K562 (cell line): ENCODE results near the gene PPP1R12B. TPM values are rescaled to one million over a fixed set of nuclear protein-coding genes. Genes with fewer than 3 reads are reported as not detected.

Experiments used
- ATAC-seq: fragments of 200-7000 bp; cut with Tn5 transposase; 3 replicates; pipeline ENCODE4 v1.9.1; 2020; ENCODE audit warnings: moderate library complexity
- BruUV-seq: library from RNA; stranded (reverse); fragments of 400-500 nt; replicated peaks from 2 replicates; lab custom pipeline; 2021; lab: Mats Ljungman, UMichigan
- CTCF ChIA-PET: fragments of 300-600 bp; formaldehyde crosslinking; extraction: SDS; loops from one replicate; lab custom pipeline; 2021; ENCODE audit warnings: low intra/inter-chr PET ratio; lab: Yijun Ruan, JAX
- POLR2A ChIA-PET: fragments of 300-600, 350-650 bp; sonication (Branson Sonifier 250); formaldehyde crosslinking; extraction: SDS; loops from one replicate; lab custom pipeline; 2021; ENCODE audit warnings: antibody characterized with exemption, inconsistent platforms; lab: Yijun Ruan, JAX
- DNase-seq, 4 experiments: peaks; one replicate each; pipeline versions ENCODE4 v3.0.0 to v3.0.0-alpha.2; 2011 to 2018; ENCODE audit warnings: low spot score in 3 of 4, mixed read lengths in 3 of 4; ENCODE audit errors: extremely low read depth in 1 of 4
- FAIRE-seq: peaks from 2 replicates; lab custom pipeline; 2011; peaks lifted over from hg19 to GRCh38; lab: Jason Lieb, UNC
- H2AFZ ChIP-seq: 2 replicates; pipeline ENCODE4 v1.6.0; 2011; ENCODE audit warnings: low read depth, low read length, control low read depth, inconsistent platforms
- H3K27ac ChIP-seq: fragments of 200-600 bp; 3 replicates; pipeline ENCODE4 v1.8.0; 2011; ENCODE audit warnings: low read depth, mild to moderate bottlenecking, control low read depth, inconsistent platforms, low read length, moderate library complexity, mixed read lengths; ENCODE audit errors: extremely low read depth
- H3K27me3 ChIP-seq, 2 experiments: fragments of 300-600 bp in 1 of 2; 2 replicates in 1 of 2; 3 replicates in 1 of 2; pipeline versions ENCODE4 v1.6.0 to v1.8.0; 2011; ENCODE audit warnings: inconsistent platforms in 2 of 2, low read length in 2 of 2, mild to moderate bottlenecking in 1 of 2, mixed read lengths in 1 of 2, moderate library complexity in 1 of 2; ENCODE audit not compliant: control insufficient read depth in 2 of 2, insufficient read depth in 2 of 2
- H3K36me3 ChIP-seq: fragments of 300-600 bp; 3 replicates; pipeline ENCODE4 v1.8.0; 2011; ENCODE audit warnings: mild to moderate bottlenecking, low read length, inconsistent platforms; ENCODE audit not compliant: control insufficient read depth, insufficient read depth
- H3K4me1 ChIP-seq, 2 experiments: fragments of 200-600 bp in 1 of 2; replicated peaks in 1 of 2; 2 replicates in 1 of 2; 3 replicates in 1 of 2; pipeline versions ENCODE4 v1.5.1 to v1.8.0; 2011; ENCODE audit warnings: inconsistent platforms in 2 of 2, low read length in 2 of 2, mild to moderate bottlenecking in 1 of 2, mixed read lengths in 1 of 2, moderate library complexity in 1 of 2; ENCODE audit not compliant: control insufficient read depth in 2 of 2, insufficient read depth in 2 of 2
- H3K4me2 ChIP-seq: 2 replicates; pipeline ENCODE4 v1.6.1; 2011; ENCODE audit warnings: low read length, control low read depth, inconsistent platforms, mixed read lengths; ENCODE audit not compliant: insufficient read depth
- H3K4me3 ChIP-seq: fragments of 200-600 bp; sonication (generic), shearing (Covaris generic); 2 replicates; pipeline ENCODE4 v1.5.1; 2016; ENCODE audit warnings: control low read depth, inconsistent platforms
- H3K79me2 ChIP-seq: fragments of 200-600 bp; 3 replicates; pipeline ENCODE4 v1.8.0; 2011; ENCODE audit warnings: low read length, inconsistent platforms; ENCODE audit not compliant: control insufficient read depth, insufficient read depth
- H3K9ac ChIP-seq, 2 experiments: 2 replicates each; pipeline versions ENCODE4 v1.6.0 to v1.6.1; 2011; ENCODE audit warnings: low read depth in 2 of 2, low read length in 2 of 2, control low read depth in 1 of 2, inconsistent platforms in 1 of 2, mild to moderate bottlenecking in 1 of 2, mixed read lengths in 1 of 2; ENCODE audit not compliant: insufficient read depth in 1 of 2
- H3K9me1 ChIP-seq: one replicate; pipeline ENCODE4 v1.6.0; 2011; ENCODE audit warnings: inconsistent platforms, mild to moderate bottlenecking, low read length, moderate library complexity; ENCODE audit not compliant: control insufficient read depth, insufficient read depth
- H3K9me3 ChIP-seq: replicated peaks from 2 replicates; pipeline ENCODE4 v1.5.1; 2011; ENCODE audit warnings: low read depth, low read length, inconsistent platforms; ENCODE audit not compliant: control insufficient read depth, insufficient read depth
- H4K20me1 ChIP-seq: replicated peaks from 2 replicates; pipeline ENCODE4 v1.6.1; 2011; ENCODE audit warnings: low read length, inconsistent platforms, mixed read lengths; ENCODE audit not compliant: control insufficient read depth, insufficient read depth
- AFF4 ChIP-seq: sonication (generic); formaldehyde crosslinking; IDR thresholded peaks from 2 replicates; pipeline ENCODE4 v1.8.0; 2023; ENCODE audit warnings: mild to moderate bottlenecking, missing genetic modification reagents
- ARNT ChIP-seq, 2 experiments: fragments of 450-650 bp; IDR thresholded peaks; 2 replicates each; pipeline ENCODE4 v1.6.1; 2016; ENCODE audit warnings: mild to moderate bottlenecking in 1 of 2
- CEBPG ChIP-seq, 3 experiments: fragments of 200-800 bp in 1 of 3; sonication (Bioruptor generic) in 1 of 3; sonication (generic) in 1 of 3; formaldehyde crosslinking in 1 of 3; IDR thresholded peaks in 2 of 3; conservative IDR thresholded peaks in 1 of 3; 2 replicates each; pipeline versions ENCODE4 v1.6.1 to v1.8.0; 2016 to 2022; ENCODE audit warnings: missing compliant biosample characterization in 2 of 3, missing genetic modification characterization in 2 of 3, mild to moderate bottlenecking in 1 of 3, missing genetic modification reagents in 1 of 3
- CSDE1 ChIP-seq, 2 experiments: fragments of 450-650 bp; IDR thresholded peaks; 2 replicates each; pipeline ENCODE4 v1.6.1; 2016; ENCODE audit warnings: mild to moderate bottlenecking in 1 of 2
- DIDO1 ChIP-seq: fragments of 450-650 bp; IDR thresholded peaks from 2 replicates; pipeline ENCODE4 v1.6.1; 2016; ENCODE audit warnings: low read depth, missing biosample characterization, missing genetic modification characterization
- ERF ChIP-seq: fragments of 450-650 bp; formaldehyde crosslinking; IDR thresholded peaks from 2 replicates; pipeline ENCODE4 v1.4.0; 2020; ENCODE audit warnings: mild to moderate bottlenecking, mixed read lengths
- EZH2 ChIP-seq: IDR thresholded peaks from 2 replicates; pipeline ENCODE4 v1.6.1; 2012; ENCODE audit warnings: low read depth, mild to moderate bottlenecking, inconsistent platforms, low read length, borderline replicate concordance
- HMG20B ChIP-seq: fragments of 250-450 bp; sonication (Bioruptor Pico); IDR thresholded peaks from 2 replicates; pipeline ENCODE4 v1.5.0; 2021; ENCODE audit warnings: mild to moderate bottlenecking
- KHSRP ChIP-seq: fragments of 450-650 bp; IDR thresholded peaks from 2 replicates; pipeline ENCODE4 v1.6.1; 2017
- NFRKB ChIP-seq: fragments of 450-650 bp; IDR thresholded peaks from 2 replicates; pipeline ENCODE4 v1.6.1; 2016; ENCODE audit warnings: low read depth
- PHF20 ChIP-seq: fragments of 450-650 bp; IDR thresholded peaks from 2 replicates; pipeline ENCODE4 v1.6.1; 2018; ENCODE audit not compliant: partially characterized antibody
- POLR2A ChIP-seq: fragments of 450-650 bp; conservative IDR thresholded peaks from 2 replicates; pipeline ENCODE4 v1.6.1; 2016
- STAG1 ChIP-seq: sonication (generic); formaldehyde crosslinking; IDR thresholded peaks from 2 replicates; pipeline ENCODE4 v1.5.0; 2020; ENCODE audit warnings: missing genetic modification reagents, borderline replicate concordance
- STAT6 ChIP-seq: sonication (generic); formaldehyde crosslinking; IDR thresholded peaks from 2 replicates; pipeline ENCODE4 v1.8.1; 2023; ENCODE audit warnings: mild to moderate bottlenecking, missing genetic modification reagents
- THAP7 ChIP-seq: fragments of 250-450 bp; sonication (Bioruptor Pico); IDR thresholded peaks from 2 replicates; pipeline ENCODE4 v1.5.0; 2021
- WGBS: fragments of 100-300 bp; shearing (Covaris generic); methylation state at CpG from one replicate; pipeline ENCODE4 v1.1.6; 2016; ENCODE audit warnings: low coverage, mixed read lengths; ENCODE audit not compliant: insufficient coverage; ENCODE audit errors: missing lambda C conversion rate; 5-methylcytosine and 5-hydroxymethylcytosine counted together
- in situ Hi-C: fragments of 300-500 bp; cut with MboI; formaldehyde crosslinking; loops from 4 replicates; pipeline ENCODE4 v1.15.0; 2018; ENCODE audit warnings: inconsistent platforms, mixed read lengths
- intact Hi-C: fragments of 100-400 bp; cut with micrococcal nuclease; formaldehyde crosslinking; loops from 2 replicates; pipeline ENCODE4 v1.14.2; 2022
- polyA plus RNA-seq, 8 experiments: library from polyadenylated mRNA; depleted of rRNA in 4 of 8; stranded (reverse) in 5 of 8; unstranded in 3 of 8; fragments of >200 nt; fragmentation: Nextera tagmentation in 2 of 8; fragmentation: Illumina TruSeq in 1 of 8; extraction: Ambion mirVana in 2 of 8; extraction: Trizol in 1 of 8; gene quantifications; 2 replicates each; pipeline versions ENCODE4 v1.2.1 to v1.2.3, GENCODE V29; 2011 to 2014; ENCODE audit warnings: inconsistent platforms in 1 of 8, missing spikeins in 1 of 8
- total RNA-seq, 7 experiments: library from RNA; depleted of rRNA in 6 of 7; stranded (reverse); fragments of >200 nt in 6 of 7; fragmentation: Illumina TruSeq in 2 of 7; extraction: Trizol in 2 of 7; gene quantifications; 2 replicates each; pipeline versions ENCODE4 v1.2.1 to v1.2.3, GENCODE V29; 2011 to 2021; ENCODE audit warnings: low replicate concordance in 1 of 7

PPP1R12B gene
- total and polyA plus RNA-seq, 9 of the 15 experiments (the other 6 are each of a cell fraction or from before 2014, with no cell fraction given), result 0.73 to 16.9 (median 13.6) TPM

- no TSS peak for BruUV-seq
- Histone ChIP-seq H3K4me1 (peaks cover 0 to 2% of the 10 kb centered on the region in 2 experiments; a peak in 2 of 5 replicates), H3K27me3 (peaks cover 7 to 64% of the 10 kb centered on the region in 2 experiments; a peak in 4 of 5 replicates), H3K4me2 (no peak overlapping the region), H3K9ac (no peak overlapping the region), H3K9me1 (no peaks in the 10 kb centered on the region), H3K79me2 (no peaks in the 10 kb centered on the region), H2AFZ (no peak overlapping the region), H3K4me3 (no peak overlapping the region), H4K20me1 (peaks cover 4% of the 10 kb centered on the region), H3K27ac (no peak overlapping the region), H3K9me3 (no peaks in the 10 kb centered on the region), H3K36me3 (no peaks in the 10 kb centered on the region)
- in situ Hi-C loops (no loop called here), intact Hi-C loops (no loop called here)
- CTCF ChIA-PET, result no interaction called here
- under 1% methylated on average over 6 of the region's 6 CpGs for WGBS
- FAIRE-seq, result no peak
- no peak for DNase-seq
- ATAC-seq, result 0 out of 3 replicates have a peak, but pooled peaks have one; percentile 13
- POLR2A ChIA-PET, result no interaction called here
- TF ChIP-seq CEBPG (CRISPR knock-in tag; IDR thresholded peaks at IDR 0.05) (no peak), CEBPG (tag; conservative IDR thresholded peaks at IDR 0.05 in 1 of 2, IDR thresholded peaks at IDR 0.05 in 1 of 2) (no peak), AFF4 (CRISPR knock-in tag) (no peak), ARNT (IDR thresholded peaks at IDR 0.05) (no peak), HMG20B (no peak), STAG1 (no peak), PHF20 (no peak), POLR2A (no peak), NFRKB (no peak), ERF (CRISPR knock-in tag) (no peak), EZH2 (no peak), CSDE1 (IDR thresholded peaks at IDR 0.05) (no peak), KHSRP (no peak), DIDO1 (tag) (no peak), STAT6 (CRISPR knock-in tag) (no peak), THAP7 (no peak)
Measured at GRCh38 chr1:202630541-202630940, 282.0 kb downstream of the PPP1R12B start.
